HEK293 (cell line): ENCODE results near the gene ANGPT4.

Experiments used
- CTCF ChIA-PET: fragments of 350-600 bp; formaldehyde crosslinking; extraction: SDS; loops from one replicate; lab custom pipeline; 2021; ENCODE audit warnings: antibody characterized with exemption; lab: Yijun Ruan, JAX
- POLR2A ChIA-PET: fragments of 300-600 bp; formaldehyde crosslinking; extraction: SDS; loops from one replicate; lab custom pipeline; 2020; ENCODE audit warnings: antibody characterized with exemption, inconsistent platforms; lab: Yijun Ruan, JAX
- H3K27ac ChIP-seq: fragments of 200-500 bp; sonication (Bioruptor generic); 2 replicates; pipeline ENCODE4 v1.5.1; 2014; ENCODE audit warnings: low read depth, low read length, control low read depth, inconsistent platforms; ENCODE audit errors: extremely low read depth
- H3K36me3 ChIP-seq, 2 experiments: fragments of 200-500 bp in 1 of 2; sonication (Bioruptor generic) in 1 of 2; 1 replicate in 1 of 2; 2 replicates in 1 of 2; pipeline ENCODE4 v1.5.1; 2014 to 2017; ENCODE audit warnings: inconsistent platforms in 2 of 2, low read length in 2 of 2; ENCODE audit not compliant: control insufficient read depth in 2 of 2, insufficient read depth in 1 of 2
- H3K4me1 ChIP-seq: fragments of 200-500 bp; sonication (Bioruptor generic); 2 replicates; pipeline ENCODE4 v1.5.1; 2014; ENCODE audit warnings: mild to moderate bottlenecking, low read length, inconsistent platforms; ENCODE audit not compliant: control insufficient read depth, insufficient read depth
- H3K4me3 ChIP-seq: 2 replicates; pipeline ENCODE4 v1.5.1; 2011; ENCODE audit warnings: low read depth, mild to moderate bottlenecking, control low read depth, low read length, moderate library complexity
- H3K9me3 ChIP-seq: fragments of 200-500 bp; sonication (Bioruptor generic); 2 replicates; pipeline ENCODE4 v1.5.1; 2014; ENCODE audit warnings: low read depth, low read length, inconsistent platforms; ENCODE audit not compliant: control insufficient read depth, insufficient read depth
- FEZF1 ChIP-seq: fragments of 450-650 bp; formaldehyde crosslinking; IDR thresholded peaks from 2 replicates; pipeline ENCODE4 v1.5.1; 2016; ENCODE audit warnings: missing biosample characterization, missing genetic modification characterization
- HOXC10 ChIP-seq: sonication (generic); formaldehyde crosslinking; IDR thresholded peaks from 2 replicates; pipeline ENCODE4 v1.8.1; 2023; ENCODE audit warnings: mild to moderate bottlenecking, missing genetic modification reagents
- SALL2 ChIP-seq: fragments of 450-650 bp; formaldehyde crosslinking; IDR thresholded peaks from 2 replicates; pipeline ENCODE4 v1.5.0; 2017; ENCODE audit warnings: missing biosample characterization, mild to moderate bottlenecking, missing genetic modification characterization, borderline replicate concordance
- YY2 ChIP-seq: fragments of 450-650 bp; formaldehyde crosslinking; IDR thresholded peaks from 2 replicates; pipeline ENCODE4 v1.5.1; 2016; ENCODE audit warnings: missing biosample characterization, missing genetic modification characterization
- ZNF112 ChIP-seq: fragments of 450-650 bp; formaldehyde crosslinking; IDR thresholded peaks from 2 replicates; pipeline ENCODE4 v1.5.0; 2017; ENCODE audit warnings: missing biosample characterization, missing genetic modification characterization
- ZNF138 ChIP-seq: fragments of 450-650 bp; formaldehyde crosslinking; IDR thresholded peaks from 2 replicates; pipeline ENCODE4 v1.5.1; 2016; ENCODE audit warnings: missing biosample characterization, missing genetic modification characterization, borderline replicate concordance
- ZNF16 ChIP-seq: fragments of 450-650 bp; formaldehyde crosslinking; IDR thresholded peaks from 2 replicates; pipeline ENCODE4 v1.5.1; 2016; ENCODE audit warnings: low read depth, missing biosample characterization, missing genetic modification characterization
- ZNF175 ChIP-seq: fragments of 450-650 bp; formaldehyde crosslinking; IDR thresholded peaks from 2 replicates; pipeline ENCODE4 v1.5.1; 2016; ENCODE audit warnings: missing biosample characterization, missing genetic modification characterization
- ZNF239 ChIP-seq: fragments of 450-650 bp; formaldehyde crosslinking; IDR thresholded peaks from 2 replicates; pipeline ENCODE4 v1.5.1; 2016; ENCODE audit warnings: missing biosample characterization, missing genetic modification characterization
- ZNF341 ChIP-seq: fragments of 450-650 bp; formaldehyde crosslinking; IDR thresholded peaks from 2 replicates; pipeline ENCODE4; 2016; ENCODE audit warnings: low read depth, missing biosample characterization, missing genetic modification characterization
- ZNF791 ChIP-seq: fragments of 450-650 bp; formaldehyde crosslinking; IDR thresholded peaks from 2 replicates; pipeline ENCODE4 v1.5.1; 2016; ENCODE audit warnings: missing biosample characterization, missing genetic modification characterization
- ZNF843 ChIP-seq: fragments of 450-650 bp; formaldehyde crosslinking; IDR thresholded peaks from 2 replicates; pipeline ENCODE4 v1.5.1; 2016; ENCODE audit warnings: missing biosample characterization, missing genetic modification characterization
- ZSCAN23 ChIP-seq: fragments of 450-650 bp; formaldehyde crosslinking; IDR thresholded peaks from 2 replicates; pipeline ENCODE4 v1.5.1; 2016; ENCODE audit warnings: missing biosample characterization, missing genetic modification characterization
- ZXDB ChIP-seq: fragments of 450-650 bp; formaldehyde crosslinking; IDR thresholded peaks from 2 replicates; pipeline ENCODE4 v1.5.1; 2016; ENCODE audit warnings: missing biosample characterization, missing genetic modification characterization
- TF ChIP-seq, protein P1 (sequence below): fragments of 450-650 bp; formaldehyde crosslinking; IDR thresholded peaks from 2 replicates; pipeline ENCODE4 v1.5.1; 2016; ENCODE audit warnings: missing biosample characterization, missing genetic modification characterization
- TF ChIP-seq, protein P2 (sequence below): fragments of 450-650 bp; formaldehyde crosslinking; IDR thresholded peaks from 2 replicates; pipeline ENCODE4 v1.5.1; 2016; ENCODE audit warnings: missing biosample characterization, missing genetic modification characterization
- TF ChIP-seq, protein P3 (sequence below): sonication (generic); formaldehyde crosslinking; IDR thresholded peaks from 2 replicates; pipeline ENCODE4 v1.8.1; 2022; ENCODE audit warnings: mild to moderate bottlenecking, moderate library complexity, missing genetic modification reagents
- TF ChIP-seq, protein P4 (sequence below): fragments of 450-650 bp; formaldehyde crosslinking; IDR thresholded peaks from 2 replicates; pipeline ENCODE4 v1.5.1; 2016; ENCODE audit warnings: missing biosample characterization, missing genetic modification characterization

ANGPT4 gene

DNA sequence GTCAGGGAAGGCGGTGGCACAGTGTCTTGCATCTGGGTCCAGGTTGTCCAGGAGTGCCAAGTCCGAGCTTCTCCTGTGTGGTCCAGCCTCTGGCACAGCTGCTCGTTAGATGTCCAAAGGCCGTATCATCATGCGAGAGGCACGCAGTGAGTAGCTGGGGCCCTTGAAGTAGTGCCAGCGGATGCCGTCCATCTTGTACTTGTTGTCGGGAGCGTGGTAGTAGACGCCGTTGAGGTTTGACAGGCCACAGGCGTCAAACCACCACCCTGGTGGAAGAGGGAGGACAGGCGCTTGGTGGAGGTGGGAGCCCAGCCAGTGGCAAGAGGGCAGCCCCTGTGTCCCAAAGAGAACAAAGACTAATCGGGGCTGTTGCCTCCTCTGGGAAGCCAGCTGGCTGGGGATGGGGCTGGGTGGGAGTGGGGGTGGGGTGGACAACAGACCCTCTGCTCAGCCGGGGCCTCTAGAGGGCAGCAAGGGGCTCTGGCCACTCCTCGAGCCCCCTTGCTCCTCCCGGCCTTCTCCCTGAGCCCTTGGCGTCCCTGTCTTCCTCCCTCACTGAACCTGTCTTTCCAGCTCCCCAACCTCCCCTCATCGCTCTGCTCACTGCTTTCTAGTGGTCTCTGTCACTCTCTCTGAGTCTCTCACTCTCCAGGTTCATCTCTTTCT lies 43.1 kb downstream of the ANGPT4 start:
- POLR2A ChIA-PET = no interaction called here
- Histone ChIP-seq H3K27ac (no peak overlapping the region), H3K9me3 (no peaks in the 10 kb centered on the region)
- TF ChIP-seq ZNF175 = no peak
- no peak for TF ChIP-seq ZNF138 (tag by site-specific recombination)
- TF ChIP-seq ZNF791 (tag by site-specific recombination) = no peak
- TF ChIP-seq YY2 (tag by site-specific recombination) = no peak
- TF ChIP-seq ZSCAN23 (tag by site-specific recombination) = no peak
- no peak for TF ChIP-seq ZNF16 (tag by site-specific recombination)
- no peak for TF ChIP-seq ZNF341 (tag by site-specific recombination)
- TF ChIP-seq, protein P1, sequence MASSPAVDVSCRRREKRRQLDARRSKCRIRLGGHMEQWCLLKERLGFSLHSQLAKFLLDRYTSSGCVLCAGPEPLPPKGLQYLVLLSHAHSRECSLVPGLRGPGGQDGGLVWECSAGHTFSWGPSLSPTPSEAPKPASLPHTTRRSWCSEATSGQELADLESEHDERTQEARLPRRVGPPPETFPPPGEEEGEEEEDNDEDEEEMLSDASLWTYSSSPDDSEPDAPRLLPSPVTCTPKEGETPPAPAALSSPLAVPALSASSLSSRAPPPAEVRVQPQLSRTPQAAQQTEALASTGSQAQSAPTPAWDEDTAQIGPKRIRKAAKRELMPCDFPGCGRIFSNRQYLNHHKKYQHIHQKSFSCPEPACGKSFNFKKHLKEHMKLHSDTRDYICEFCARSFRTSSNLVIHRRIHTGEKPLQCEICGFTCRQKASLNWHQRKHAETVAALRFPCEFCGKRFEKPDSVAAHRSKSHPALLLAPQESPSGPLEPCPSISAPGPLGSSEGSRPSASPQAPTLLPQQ (tag by site-specific recombination) = no peak
- TF ChIP-seq, protein P2, sequence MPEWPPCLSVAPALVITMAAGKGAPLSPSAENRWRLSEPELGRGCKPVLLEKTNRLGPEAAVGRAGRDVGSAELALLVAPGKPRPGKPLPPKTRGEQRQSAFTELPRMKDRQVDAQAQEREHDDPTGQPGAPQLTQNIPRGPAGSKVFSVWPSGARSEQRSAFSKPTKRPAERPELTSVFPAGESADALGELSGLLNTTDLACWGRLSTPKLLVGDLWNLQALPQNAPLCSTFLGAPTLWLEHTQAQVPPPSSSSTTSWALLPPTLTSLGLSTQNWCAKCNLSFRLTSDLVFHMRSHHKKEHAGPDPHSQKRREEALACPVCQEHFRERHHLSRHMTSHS (tag by site-specific recombination) = no peak
- TF ChIP-seq SALL2 (tag by site-specific recombination) = no peak
- TF ChIP-seq, protein P3, sequence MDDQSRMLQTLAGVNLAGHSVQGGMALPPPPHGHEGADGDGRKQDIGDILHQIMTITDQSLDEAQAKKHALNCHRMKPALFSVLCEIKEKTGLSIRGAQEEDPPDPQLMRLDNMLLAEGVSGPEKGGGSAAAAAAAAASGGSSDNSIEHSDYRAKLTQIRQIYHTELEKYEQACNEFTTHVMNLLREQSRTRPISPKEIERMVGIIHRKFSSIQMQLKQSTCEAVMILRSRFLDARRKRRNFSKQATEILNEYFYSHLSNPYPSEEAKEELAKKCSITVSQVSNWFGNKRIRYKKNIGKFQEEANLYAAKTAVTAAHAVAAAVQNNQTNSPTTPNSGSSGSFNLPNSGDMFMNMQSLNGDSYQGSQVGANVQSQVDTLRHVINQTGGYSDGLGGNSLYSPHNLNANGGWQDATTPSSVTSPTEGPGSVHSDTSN (CRISPR knock-in tag) = no peak
- no peak for TF ChIP-seq FEZF1 (tag by site-specific recombination)
- no peak for TF ChIP-seq ZNF112
- TF ChIP-seq ZNF843 (tag by site-specific recombination) = no peak
- no peak for TF ChIP-seq ZXDB (tag by site-specific recombination)
- no peak for TF ChIP-seq HOXC10
- TF ChIP-seq, all 188 proteins: peak for 0
- H3K36me3 ChIP-seq = no peaks in the 10 kb centered on the region
- no peaks in the 10 kb centered on the region for H3K4me1 ChIP-seq
- no peak overlapping the region for H3K4me3 ChIP-seq
- CTCF ChIA-PET = interaction anchor here (1.1 to 1.8 kb wide), 2 partner anchors 83 to 133 kb away, joined by 3 to 4 read pairs; no protein-coding TSS in a partner anchor

DNA sequence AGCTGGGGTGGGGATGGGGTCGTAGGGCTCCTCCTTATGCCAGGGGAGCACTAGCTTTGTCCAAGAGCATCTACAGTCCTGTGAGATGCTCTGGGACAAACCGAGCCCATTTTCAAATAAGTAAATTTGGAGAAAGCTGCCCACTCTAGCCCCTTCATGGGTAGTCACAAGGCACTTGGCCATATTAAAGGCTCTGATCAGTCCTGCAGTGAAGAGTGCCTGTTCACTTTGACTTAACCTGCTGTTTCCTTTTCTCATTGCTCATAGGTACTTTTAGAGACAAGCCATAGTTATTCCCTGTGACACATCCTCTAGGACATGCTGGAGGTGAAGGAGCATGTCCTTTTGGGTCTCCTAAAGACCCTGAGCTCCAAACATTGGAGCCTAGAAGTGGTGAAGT lies 44.2 kb downstream of the ANGPT4 start:
- Histone ChIP-seq H3K4me3 (no peak overlapping the region), H3K36me3 (no peaks in the 10 kb centered on the region), H3K27ac (no peak overlapping the region), H3K4me1 (no peaks in the 10 kb centered on the region), H3K9me3 (no peaks in the 10 kb centered on the region)
- POLR2A ChIA-PET = no interaction called here
- CTCF ChIA-PET = interaction anchor here (1.6 kb wide), 1 partner anchor 54 kb away, joined by 4 read pairs; no protein-coding TSS in a partner anchor
- TF ChIP-seq, protein P4, sequence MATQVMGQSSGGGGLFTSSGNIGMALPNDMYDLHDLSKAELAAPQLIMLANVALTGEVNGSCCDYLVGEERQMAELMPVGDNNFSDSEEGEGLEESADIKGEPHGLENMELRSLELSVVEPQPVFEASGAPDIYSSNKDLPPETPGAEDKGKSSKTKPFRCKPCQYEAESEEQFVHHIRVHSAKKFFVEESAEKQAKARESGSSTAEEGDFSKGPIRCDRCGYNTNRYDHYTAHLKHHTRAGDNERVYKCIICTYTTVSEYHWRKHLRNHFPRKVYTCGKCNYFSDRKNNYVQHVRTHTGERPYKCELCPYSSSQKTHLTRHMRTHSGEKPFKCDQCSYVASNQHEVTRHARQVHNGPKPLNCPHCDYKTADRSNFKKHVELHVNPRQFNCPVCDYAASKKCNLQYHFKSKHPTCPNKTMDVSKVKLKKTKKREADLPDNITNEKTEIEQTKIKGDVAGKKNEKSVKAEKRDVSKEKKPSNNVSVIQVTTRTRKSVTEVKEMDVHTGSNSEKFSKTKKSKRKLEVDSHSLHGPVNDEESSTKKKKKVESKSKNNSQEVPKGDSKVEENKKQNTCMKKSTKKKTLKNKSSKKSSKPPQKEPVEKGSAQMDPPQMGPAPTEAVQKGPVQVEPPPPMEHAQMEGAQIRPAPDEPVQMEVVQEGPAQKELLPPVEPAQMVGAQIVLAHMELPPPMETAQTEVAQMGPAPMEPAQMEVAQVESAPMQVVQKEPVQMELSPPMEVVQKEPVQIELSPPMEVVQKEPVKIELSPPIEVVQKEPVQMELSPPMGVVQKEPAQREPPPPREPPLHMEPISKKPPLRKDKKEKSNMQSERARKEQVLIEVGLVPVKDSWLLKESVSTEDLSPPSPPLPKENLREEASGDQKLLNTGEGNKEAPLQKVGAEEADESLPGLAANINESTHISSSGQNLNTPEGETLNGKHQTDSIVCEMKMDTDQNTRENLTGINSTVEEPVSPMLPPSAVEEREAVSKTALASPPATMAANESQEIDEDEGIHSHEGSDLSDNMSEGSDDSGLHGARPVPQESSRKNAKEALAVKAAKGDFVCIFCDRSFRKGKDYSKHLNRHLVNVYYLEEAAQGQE = no peak
- 0 out of 2 replicates have a peak, but pooled peaks have one; percentile 61 for TF ChIP-seq ZNF239 (tag by site-specific recombination)
